Parathyroid adenoma (tissue), 2 donors: ENCODE measurements around the gene PPP2R1B.
A peak's percentile ranks its signal among the peaks of the same experiment; 100 is the strongest.

Experiments
- H2AFZ ChIP-seq: fragments of 300-600 bp; sonication (generic); one replicate; pipeline ENCODE4 v1.7.0; 2017; ENCODE audit warnings: antibody characterized with exemption, mild to moderate bottlenecking
- H3K27ac ChIP-seq: fragments of 300-600 bp; sonication (generic); one replicate; pipeline ENCODE4 v1.7.0; 2017
- H3K27me3 ChIP-seq: fragments of 300-600 bp; sonication (generic); one replicate; pipeline ENCODE4 v1.7.0; 2017; ENCODE audit warnings: low read length; ENCODE audit not compliant: control insufficient read depth, insufficient read depth
- H3K36me3 ChIP-seq: fragments of 300-600 bp; sonication (generic); one replicate; pipeline ENCODE4 v1.7.0; 2017; ENCODE audit warnings: low read length; ENCODE audit not compliant: control insufficient read depth, insufficient read depth
- H3K4me1 ChIP-seq: fragments of 300-600 bp; sonication (generic); one replicate; pipeline ENCODE4 v1.7.0; 2017; ENCODE audit warnings: control low read depth
- H3K4me2 ChIP-seq: fragments of 300-600 bp; sonication (generic); one replicate; pipeline ENCODE4 v1.7.0; 2017; ENCODE audit warnings: low read length
- H3K4me3 ChIP-seq: fragments of 300-600 bp; sonication (generic); one replicate; pipeline ENCODE4 v1.7.0; 2017; ENCODE audit warnings: low read depth, low read length
- H3K79me2 ChIP-seq: fragments of 300-600 bp; sonication (generic); one replicate; pipeline ENCODE4 v1.7.0; 2017; ENCODE audit warnings: control low read depth
- H3K9ac ChIP-seq: fragments of 300-600 bp; sonication (generic); one replicate; pipeline ENCODE4 v1.7.0; 2017; ENCODE audit warnings: mild to moderate bottlenecking
- H3K9me3 ChIP-seq: fragments of 300-600 bp; sonication (generic); one replicate; pipeline ENCODE4 v1.7.0; 2017; ENCODE audit warnings: low read length; ENCODE audit not compliant: control insufficient read depth
- TF ChIP-seq, protein P1 (sequence below): fragments of 300-600 bp; sonication (generic); IDR thresholded peaks from one replicate; pipeline ENCODE4 v1.7.0; 2017; ENCODE audit warnings: antibody characterized with exemption, mild to moderate bottlenecking
- donor health status: primary hyperparathyroidism.

Gene PPP2R1B

DNA sequence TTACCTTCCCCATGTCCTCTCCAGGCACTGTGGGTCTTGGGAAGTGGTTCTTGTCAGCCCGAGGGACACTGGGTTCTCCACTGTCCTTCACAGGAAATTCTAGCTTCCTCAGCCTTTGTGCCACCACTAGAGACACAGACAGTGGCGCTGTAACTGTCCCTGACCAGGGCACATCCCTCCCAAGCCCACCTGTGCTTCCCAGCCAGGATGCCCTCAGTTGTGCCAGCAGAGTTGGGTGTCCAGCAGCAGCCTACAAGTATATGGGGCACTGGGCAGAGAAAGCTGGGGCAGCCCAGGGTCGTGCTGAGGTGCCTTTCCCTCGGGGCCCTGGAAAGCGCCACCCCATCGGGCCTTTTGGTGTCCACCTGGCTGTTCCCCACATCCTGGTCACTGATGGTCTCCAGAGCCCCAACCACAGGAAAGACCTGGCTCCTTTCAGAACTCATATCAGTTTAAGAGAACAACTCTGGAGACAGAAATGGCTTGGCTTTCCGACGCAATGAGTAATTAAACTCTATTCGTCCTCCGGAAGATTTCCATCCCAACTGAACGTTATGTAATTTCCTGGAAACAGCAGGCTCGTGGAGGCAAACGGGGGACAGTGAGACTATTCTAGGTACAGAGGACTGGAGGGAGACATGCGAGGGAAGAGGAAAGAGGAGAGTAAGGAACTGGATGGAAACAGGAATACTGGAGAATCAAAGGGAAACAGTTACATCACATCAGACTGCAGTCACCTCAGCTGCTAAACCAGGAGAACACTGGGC lies 28.6 kb downstream of the PPP2R1B start:
- Histone ChIP-seq H3K27me3 (no peaks in the 10 kb centered on the region), H2AFZ (no peak overlapping the region), H3K36me3 (no peaks in the 10 kb centered on the region), H3K9ac (no peak overlapping the region), H3K9me3 (no peaks in the 10 kb centered on the region), H3K27ac (peak overlapping the region; percentile 99), H3K4me3 (no peak overlapping the region), H3K79me2 (no peaks in the 10 kb centered on the region), H3K4me2 (no peak overlapping the region), H3K4me1 (peaks cover 21% of the 10 kb centered on the region)
- TF ChIP-seq, protein P1, sequence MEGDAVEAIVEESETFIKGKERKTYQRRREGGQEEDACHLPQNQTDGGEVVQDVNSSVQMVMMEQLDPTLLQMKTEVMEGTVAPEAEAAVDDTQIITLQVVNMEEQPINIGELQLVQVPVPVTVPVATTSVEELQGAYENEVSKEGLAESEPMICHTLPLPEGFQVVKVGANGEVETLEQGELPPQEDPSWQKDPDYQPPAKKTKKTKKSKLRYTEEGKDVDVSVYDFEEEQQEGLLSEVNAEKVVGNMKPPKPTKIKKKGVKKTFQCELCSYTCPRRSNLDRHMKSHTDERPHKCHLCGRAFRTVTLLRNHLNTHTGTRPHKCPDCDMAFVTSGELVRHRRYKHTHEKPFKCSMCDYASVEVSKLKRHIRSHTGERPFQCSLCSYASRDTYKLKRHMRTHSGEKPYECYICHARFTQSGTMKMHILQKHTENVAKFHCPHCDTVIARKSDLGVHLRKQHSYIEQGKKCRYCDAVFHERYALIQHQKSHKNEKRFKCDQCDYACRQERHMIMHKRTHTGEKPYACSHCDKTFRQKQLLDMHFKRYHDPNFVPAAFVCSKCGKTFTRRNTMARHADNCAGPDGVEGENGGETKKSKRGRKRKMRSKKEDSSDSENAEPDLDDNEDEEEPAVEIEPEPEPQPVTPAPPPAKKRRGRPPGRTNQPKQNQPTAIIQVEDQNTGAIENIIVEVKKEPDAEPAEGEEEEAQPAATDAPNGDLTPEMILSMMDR = no peak

DNA sequence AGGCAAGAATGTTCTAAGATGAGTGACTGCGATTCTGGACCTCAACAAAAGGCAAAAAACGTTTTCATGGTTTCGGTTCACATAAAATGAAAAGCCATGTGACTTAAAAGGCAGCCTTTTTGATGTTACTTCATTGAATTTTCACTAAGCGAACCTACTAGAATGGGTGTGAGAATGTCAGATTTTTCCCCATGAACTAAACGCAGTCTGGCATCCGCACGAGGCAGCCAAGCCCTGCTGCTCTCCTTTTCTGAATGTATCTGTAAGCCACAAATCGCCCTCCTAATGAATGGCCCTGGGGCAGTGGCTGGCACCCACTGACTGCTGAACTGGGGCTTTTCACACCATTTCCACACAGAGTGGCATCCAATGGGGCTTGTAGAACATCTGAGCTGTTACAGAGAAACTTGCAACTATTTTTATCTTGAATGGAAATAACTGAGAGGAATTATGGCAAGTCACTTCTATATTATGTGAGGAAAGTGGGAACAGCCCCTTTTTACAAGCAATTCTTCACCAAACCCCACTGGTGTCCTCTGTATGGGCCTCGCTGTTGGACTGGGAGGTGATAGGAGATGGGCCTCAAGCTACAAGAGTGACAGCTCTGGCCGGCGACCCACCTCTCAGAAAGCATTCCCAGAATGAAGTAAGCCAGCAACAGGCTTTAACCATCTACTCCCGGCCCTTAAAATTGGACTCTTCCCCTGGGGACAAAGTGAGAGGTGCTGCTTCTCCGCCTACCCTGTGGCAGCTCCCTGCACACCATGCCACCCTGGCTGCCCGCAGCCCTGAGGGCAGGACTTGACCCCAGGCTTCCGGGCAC lies 29.4 kb downstream of the PPP2R1B start:
- peak overlapping the region; percentile 39 for H3K4me2 ChIP-seq
- peak overlapping the region; percentile 99 for H3K27ac ChIP-seq
- TF ChIP-seq, protein P1 = no peak
- H3K9me3 ChIP-seq = no peaks in the 10 kb centered on the region
- H3K4me3 ChIP-seq = no peak overlapping the region
- H3K9ac ChIP-seq = no peak overlapping the region
- no peaks in the 10 kb centered on the region for H3K79me2 ChIP-seq
- no peaks in the 10 kb centered on the region for H3K27me3 ChIP-seq
- H2AFZ ChIP-seq = peak overlapping the region; percentile 76
- no peaks in the 10 kb centered on the region for H3K36me3 ChIP-seq
- peaks cover 21% of the 10 kb centered on the region for H3K4me1 ChIP-seq

DNA sequence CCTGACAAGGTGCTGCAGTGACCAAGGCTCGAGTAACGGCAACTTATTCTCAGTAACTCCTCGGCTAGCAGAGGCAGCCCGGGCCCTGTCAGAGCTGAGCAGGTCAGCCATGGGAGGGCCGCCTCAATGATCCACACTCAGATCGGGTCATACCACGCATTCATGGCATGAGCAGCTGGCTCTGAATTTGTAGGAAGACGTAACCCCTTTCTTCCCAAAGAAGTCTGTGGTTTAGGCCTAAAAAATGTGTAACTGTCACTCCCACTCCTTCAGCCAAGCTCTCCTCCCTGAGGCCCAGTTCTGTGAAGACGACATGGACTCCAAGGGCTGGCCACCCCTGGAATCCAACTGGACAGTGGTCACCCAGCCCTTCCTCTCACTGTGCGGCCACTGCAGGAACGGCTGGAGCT lies 30.0 kb downstream of the PPP2R1B start:
- TF ChIP-seq, protein P1 = no peak
- peak overlapping the region; percentile 7 for H3K4me3 ChIP-seq
- no peaks in the 10 kb centered on the region for H3K36me3 ChIP-seq
- H3K9ac ChIP-seq = no peak overlapping the region
- peaks cover 21% of the 10 kb centered on the region for H3K4me1 ChIP-seq
- peak overlapping the region; percentile 39 for H3K4me2 ChIP-seq
- H3K27me3 ChIP-seq = no peaks in the 10 kb centered on the region
- no peaks in the 10 kb centered on the region for H3K79me2 ChIP-seq
- peak overlapping the region; percentile 99 for H3K27ac ChIP-seq
- no peaks in the 10 kb centered on the region for H3K9me3 ChIP-seq
- H2AFZ ChIP-seq = peak overlapping the region; percentile 76

DNA sequence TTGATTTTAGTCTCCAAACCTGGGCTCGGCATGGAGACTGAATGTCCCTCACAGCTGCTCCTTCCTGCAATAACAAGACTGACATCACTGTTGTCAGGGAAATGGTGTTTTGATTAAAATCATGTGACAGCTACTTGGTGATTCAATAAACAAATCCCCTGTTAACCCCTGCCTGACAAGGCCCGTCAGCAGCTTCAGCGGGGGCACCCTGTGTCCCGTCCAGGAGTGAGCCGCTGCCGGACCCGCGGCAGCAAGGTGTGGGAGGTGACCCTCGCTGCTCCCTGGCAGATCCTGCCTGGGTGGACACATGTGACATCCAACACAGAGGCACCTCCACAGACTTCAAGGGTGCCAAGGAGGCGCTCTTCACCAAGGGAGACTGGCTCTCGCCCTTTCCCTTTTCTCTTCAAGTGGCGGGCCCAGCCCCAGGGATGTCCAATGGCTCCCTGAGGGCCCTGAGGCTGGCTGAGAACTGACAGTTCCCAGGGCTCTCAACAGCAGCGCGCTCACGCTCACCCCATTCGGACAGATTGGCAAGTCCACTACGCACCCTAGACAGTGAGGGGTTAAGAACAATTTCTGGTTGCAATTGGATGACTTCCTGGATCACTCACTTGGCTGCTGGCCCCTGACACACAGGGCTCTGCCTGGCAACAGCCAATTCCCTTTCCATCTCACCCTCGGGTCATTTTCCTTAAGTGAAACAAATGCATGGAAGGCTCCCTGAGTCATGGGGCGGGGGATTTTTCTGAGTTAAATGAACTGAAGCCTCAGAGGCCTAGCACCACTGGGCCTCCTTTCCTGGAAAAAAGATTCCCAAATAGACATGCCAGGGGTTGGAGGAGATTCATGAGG lies 30.7 kb downstream of the PPP2R1B start:
- no peaks in the 10 kb centered on the region for H3K27me3 ChIP-seq
- H3K4me2 ChIP-seq = peak overlapping the region; percentile 39
- H3K36me3 ChIP-seq = no peaks in the 10 kb centered on the region
- H2AFZ ChIP-seq = peak overlapping the region; percentile 76
- H3K4me1 ChIP-seq = peaks cover 21% of the 10 kb centered on the region
- no peaks in the 10 kb centered on the region for H3K79me2 ChIP-seq
- H3K27ac ChIP-seq = peak overlapping the region; percentile 99
- peak overlapping the region; percentile 47 for H3K4me3 ChIP-seq
- TF ChIP-seq, protein P1 = no peak
- no peaks in the 10 kb centered on the region for H3K9me3 ChIP-seq
- H3K9ac ChIP-seq = no peak overlapping the region
